ENCODE data around the gene NID2.

Gene NID2

GRCh38 chr14:52068615-52069306 lies at the start of gene NID2:
Gene NID2, minus strand, starts transcription at chr14:52069059. Its CDS starts 65 bp downstream, at chr14:52068994.
- no peak for TF ChIP-seq CTCF (IDR thresholded peaks at IDR 0.05)
- H3K4me1 ChIP-seq (ENCODE audit: control insufficient read depth in 1 of 2, insufficient read depth in 1 of 2, low read depth in 1 of 2, low read length in 1 of 2), result peaks cover 9 to 21% of the 10 kb centered on the region in 2 experiments
- H3K27me3 ChIP-seq, result peaks cover 91% of the 10 kb centered on the region
- H3K36me3 ChIP-seq, result no peaks in the 10 kb centered on the region
- H3K27ac ChIP-seq, result no peak within 1 kb of the TSS
- H3K4me3 ChIP-seq (ENCODE audit: low read depth in 1 of 2, low read length in 1 of 2), result no peak within 1 kb of the TSS
- no peaks in the 10 kb centered on the region for H3K9me3 ChIP-seq

- H3K27me3 ChIP-seq, result no peaks in the 10 kb centered on the region
- H3K9me3 ChIP-seq, result no peaks in the 10 kb centered on the region
- no peak for TF ChIP-seq CTCF (IDR thresholded peaks at IDR 0.05)
- H3K4me3 ChIP-seq (ENCODE audit: low read depth in 1 of 2, low read length in 1 of 2), result no peak overlapping the region
- H3K36me3 ChIP-seq, result no peaks in the 10 kb centered on the region
- no peak overlapping the region for H3K27ac ChIP-seq
- no peaks in the 10 kb centered on the region for H3K4me1 ChIP-seq (ENCODE audit: control insufficient read depth in 1 of 2, insufficient read depth in 1 of 2, low read depth in 1 of 2, low read length in 1 of 2)
Observed at GRCh38 chr14:52117111-52117832, 48.4 kb upstream of the NID2 start.

GRCh38 chr14:52115286-52115685 lies 46.4 kb upstream of the NID2 start:
- Histone ChIP-seq H3K4me1 (ENCODE audit: control insufficient read depth in 1 of 2, insufficient read depth in 1 of 2, low read depth in 1 of 2, low read length in 1 of 2) (no peaks in the 10 kb centered on the region), H3K36me3 (no peaks in the 10 kb centered on the region)

GRCh38 chr14:52112336-52113018 lies 43.6 kb upstream of the NID2 start:
- TF ChIP-seq CTCF (IDR thresholded peaks at IDR 0.05), result no peak
- Histone ChIP-seq H3K9me3 (no peaks in the 10 kb centered on the region), H3K27ac (no peak overlapping the region), H3K4me3 (ENCODE audit: low read depth in 1 of 2, low read length in 1 of 2) (no peak overlapping the region), H3K36me3 (no peaks in the 10 kb centered on the region), H3K4me1 (ENCODE audit: control insufficient read depth in 1 of 2, insufficient read depth in 1 of 2, low read depth in 1 of 2, low read length in 1 of 2) (no peaks in the 10 kb centered on the region), H3K27me3 (no peaks in the 10 kb centered on the region)

More at GRCh38 chr14:52115286-52115685, 46.4 kb upstream of the NID2 start:
- no peak overlapping the region for H3K27ac ChIP-seq
- TF ChIP-seq CTCF (IDR thresholded peaks at IDR 0.05), result no peak
- no peak overlapping the region for H3K4me3 ChIP-seq (ENCODE audit: low read depth in 1 of 2, low read length in 1 of 2)
- no peaks in the 10 kb centered on the region for H3K9me3 ChIP-seq
- no peaks in the 10 kb centered on the region for H3K27me3 ChIP-seq

- Histone ChIP-seq H3K4me1 (ENCODE audit: control insufficient read depth in 1 of 2, insufficient read depth in 1 of 2, low read depth in 1 of 2, low read length in 1 of 2) (no peaks in the 10 kb centered on the region), H3K36me3 (no peaks in the 10 kb centered on the region), H3K9me3 (no peaks in the 10 kb centered on the region), H3K4me3 (ENCODE audit: low read depth in 1 of 2, low read length in 1 of 2) (no peak overlapping the region), H3K27ac (no peak overlapping the region), H3K27me3 (no peaks in the 10 kb centered on the region)
- no peak for TF ChIP-seq CTCF (IDR thresholded peaks at IDR 0.05)
Observed at GRCh38 chr14:52111583-52111982, 42.7 kb upstream of the NID2 start.
